Suprapubic skin (tissue), 3 donors: ENCODE data around the gene ZNF555.

Source experiments
- POLR2AphosphoS5 ChIP-seq, 3 donors: sonication (generic); formaldehyde crosslinking; IDR thresholded peaks; one replicate each; pipeline ENCODE4 v1.6.1; 2017; ENCODE audit warnings: antibody characterized with exemption in 3 of 3
- TF ChIP-seq, protein P1 (sequence below), 2 donors: fragments of 200-600 bp in 1 of 2; fragments of 450-650 bp in 1 of 2; sonication (generic) in 1 of 2; IDR thresholded peaks; one replicate each; pipeline ENCODE4 v1.5.1; 2016 to 2019; ENCODE audit warnings: antibody characterized with exemption in 2 of 2, mild to moderate bottlenecking in 1 of 2, moderate library complexity in 1 of 2

DNA sequence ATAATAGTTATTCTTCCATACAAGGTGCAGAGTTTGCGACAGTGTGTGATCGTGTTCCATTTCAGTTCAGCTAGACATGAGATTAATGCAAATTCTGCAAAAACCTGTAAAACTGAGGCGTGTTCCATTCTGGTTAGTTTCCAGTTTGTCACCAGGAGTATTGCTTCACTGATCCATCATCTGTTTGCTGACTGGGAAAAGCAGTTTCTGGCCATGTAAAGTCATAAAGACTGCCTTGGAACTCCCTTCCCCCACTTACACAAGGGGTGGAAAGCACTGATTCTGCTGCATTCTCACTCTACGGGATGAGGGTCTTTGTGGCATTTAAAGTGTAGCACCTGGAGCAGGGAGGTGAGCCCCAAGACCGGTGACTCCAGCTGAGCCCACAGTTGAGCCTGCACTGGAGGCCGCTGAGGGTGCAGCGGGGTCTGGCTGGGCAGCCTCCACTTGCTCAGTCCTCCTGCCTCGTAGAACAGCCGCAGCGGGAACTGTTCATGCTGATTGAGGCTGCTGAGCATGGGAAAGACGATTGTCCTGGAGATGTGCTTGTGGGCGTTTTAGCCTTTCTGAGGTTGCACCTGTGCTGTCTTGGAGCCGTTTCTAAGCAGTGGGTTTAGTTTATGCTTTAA is 61.4 kb downstream of the ZNF555 start:
- TF ChIP-seq POLR2AphosphoS5 (IDR thresholded peaks at IDR 0.05) = no peak
- TF ChIP-seq, protein P1, sequence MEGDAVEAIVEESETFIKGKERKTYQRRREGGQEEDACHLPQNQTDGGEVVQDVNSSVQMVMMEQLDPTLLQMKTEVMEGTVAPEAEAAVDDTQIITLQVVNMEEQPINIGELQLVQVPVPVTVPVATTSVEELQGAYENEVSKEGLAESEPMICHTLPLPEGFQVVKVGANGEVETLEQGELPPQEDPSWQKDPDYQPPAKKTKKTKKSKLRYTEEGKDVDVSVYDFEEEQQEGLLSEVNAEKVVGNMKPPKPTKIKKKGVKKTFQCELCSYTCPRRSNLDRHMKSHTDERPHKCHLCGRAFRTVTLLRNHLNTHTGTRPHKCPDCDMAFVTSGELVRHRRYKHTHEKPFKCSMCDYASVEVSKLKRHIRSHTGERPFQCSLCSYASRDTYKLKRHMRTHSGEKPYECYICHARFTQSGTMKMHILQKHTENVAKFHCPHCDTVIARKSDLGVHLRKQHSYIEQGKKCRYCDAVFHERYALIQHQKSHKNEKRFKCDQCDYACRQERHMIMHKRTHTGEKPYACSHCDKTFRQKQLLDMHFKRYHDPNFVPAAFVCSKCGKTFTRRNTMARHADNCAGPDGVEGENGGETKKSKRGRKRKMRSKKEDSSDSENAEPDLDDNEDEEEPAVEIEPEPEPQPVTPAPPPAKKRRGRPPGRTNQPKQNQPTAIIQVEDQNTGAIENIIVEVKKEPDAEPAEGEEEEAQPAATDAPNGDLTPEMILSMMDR (IDR thresholded peaks at IDR 0.05) = no peak
